Stimulated activated CD8-positive, alpha-beta memory T cell treated with anti-CD3 and anti-CD28 coated beads, Interleukin-7, amount 100 ng/mL, for 4 hours (primary cell): ENCODE results near the gene COQ8A.

ENCODE experiments used
- DNase-seq, 2 donors: peaks; one replicate each; pipeline ENCODE4 v3.0.0-alpha.2; 2020; ENCODE audit warnings: low read depth in 2 of 2

Gene COQ8A

GRCh38 chr1:227032396-227032795 is 92.3 kb downstream of the COQ8A start:
- no peak for DNase-seq

DNA sequence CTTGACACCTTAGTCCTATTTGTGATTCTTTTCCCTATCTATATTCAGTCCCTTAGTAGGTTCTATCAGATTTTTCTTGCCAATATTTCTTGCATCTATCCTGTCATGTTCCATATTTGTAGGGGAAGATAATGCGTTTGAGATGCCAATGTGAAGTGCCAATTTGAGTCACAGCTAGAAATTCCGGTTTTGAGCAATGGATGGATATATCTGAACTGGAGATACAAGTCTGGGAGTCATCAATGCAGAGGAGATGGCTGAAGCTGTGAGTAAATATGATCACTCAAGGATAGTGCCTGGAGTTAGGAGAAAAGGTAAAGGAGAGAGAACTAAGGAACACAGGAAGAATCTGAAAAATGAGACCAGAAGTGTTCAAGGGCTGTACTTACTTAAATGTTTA is 93.8 kb downstream of the COQ8A start:
- DNase-seq, result no peak

- no peak for DNase-seq
These were observed 95.2 kb downstream of the COQ8A start for GRCh38 chr1:227035316-227035715.

DNA sequence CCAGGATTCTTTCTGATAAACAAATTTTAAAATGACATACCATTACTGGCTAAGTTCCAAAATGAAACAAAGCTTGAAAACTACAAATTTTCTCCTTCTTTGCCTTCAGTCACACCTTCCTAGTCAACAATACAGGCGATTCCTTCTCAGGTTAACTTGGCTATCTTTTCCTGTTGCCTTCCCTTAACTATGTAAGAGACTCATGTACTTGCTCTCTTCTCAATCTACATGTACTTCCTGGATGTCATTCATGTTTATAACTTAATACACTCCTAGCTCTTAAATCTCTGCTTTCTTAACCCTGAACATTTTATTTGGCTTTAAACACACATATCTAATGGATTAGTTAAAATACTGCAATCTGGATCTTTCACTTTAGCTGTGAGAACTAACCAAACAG is 97.0 kb downstream of the COQ8A start:
- DNase-seq, result no peak
